ENCODE results near the gene CAV3.

DNA sequence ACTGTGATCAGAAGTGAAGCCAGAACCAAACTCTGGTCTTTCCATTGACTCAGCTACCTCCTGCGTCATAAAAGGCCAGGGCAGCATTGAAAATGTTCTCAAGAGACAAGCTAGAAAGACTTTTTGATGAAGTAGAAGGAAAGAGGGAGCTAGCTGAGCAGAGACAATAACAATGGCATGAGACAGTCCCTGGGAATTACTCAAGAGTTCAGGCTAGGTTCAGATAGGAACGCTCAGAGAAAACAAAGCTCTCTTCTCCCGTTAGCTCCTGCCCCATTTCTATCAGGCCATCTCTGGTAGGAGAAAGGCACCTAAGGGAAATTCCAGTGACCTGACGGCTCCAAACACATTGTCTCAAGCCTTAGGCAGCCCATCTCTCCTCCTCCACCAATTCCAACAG, 42.8 kb downstream of the CAV3 start:
- TF ChIP-seq TCF7L2 (IDR thresholded peaks at IDR 0.05; ENCODE audit: borderline replicate concordance, extremely low read depth, insufficient read depth, insufficient read length) (no peak), POLR2A (IDR thresholded peaks at IDR 0.05; ENCODE audit: borderline replicate concordance, extremely low read depth, insufficient read depth, insufficient read length) (no peak), YY1 (IDR thresholded peaks at IDR 0.05; ENCODE audit: extremely low read depth, insufficient replicate concordance, low read depth, low read length) (no peak), CBX3 (IDR thresholded peaks at IDR 0.05; ENCODE audit: low read depth) (no peak), SP1 (IDR thresholded peaks at IDR 0.05; ENCODE audit: low read depth) (no peak), POLR2AphosphoS5 (IDR thresholded peaks at IDR 0.05; ENCODE audit: low read depth, low read length) (no peak)
- TF ChIP-seq, protein P1, sequence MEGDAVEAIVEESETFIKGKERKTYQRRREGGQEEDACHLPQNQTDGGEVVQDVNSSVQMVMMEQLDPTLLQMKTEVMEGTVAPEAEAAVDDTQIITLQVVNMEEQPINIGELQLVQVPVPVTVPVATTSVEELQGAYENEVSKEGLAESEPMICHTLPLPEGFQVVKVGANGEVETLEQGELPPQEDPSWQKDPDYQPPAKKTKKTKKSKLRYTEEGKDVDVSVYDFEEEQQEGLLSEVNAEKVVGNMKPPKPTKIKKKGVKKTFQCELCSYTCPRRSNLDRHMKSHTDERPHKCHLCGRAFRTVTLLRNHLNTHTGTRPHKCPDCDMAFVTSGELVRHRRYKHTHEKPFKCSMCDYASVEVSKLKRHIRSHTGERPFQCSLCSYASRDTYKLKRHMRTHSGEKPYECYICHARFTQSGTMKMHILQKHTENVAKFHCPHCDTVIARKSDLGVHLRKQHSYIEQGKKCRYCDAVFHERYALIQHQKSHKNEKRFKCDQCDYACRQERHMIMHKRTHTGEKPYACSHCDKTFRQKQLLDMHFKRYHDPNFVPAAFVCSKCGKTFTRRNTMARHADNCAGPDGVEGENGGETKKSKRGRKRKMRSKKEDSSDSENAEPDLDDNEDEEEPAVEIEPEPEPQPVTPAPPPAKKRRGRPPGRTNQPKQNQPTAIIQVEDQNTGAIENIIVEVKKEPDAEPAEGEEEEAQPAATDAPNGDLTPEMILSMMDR (IDR thresholded peaks at IDR 0.05 in 2 of 3, conservative IDR thresholded peaks at IDR 0.05 in 1 of 3; ENCODE audit: borderline replicate concordance in 1 of 3, insufficient read depth in 1 of 3, low read depth in 2 of 3, low read length in 2 of 3): no peak
- TF ChIP-seq, protein P2, sequence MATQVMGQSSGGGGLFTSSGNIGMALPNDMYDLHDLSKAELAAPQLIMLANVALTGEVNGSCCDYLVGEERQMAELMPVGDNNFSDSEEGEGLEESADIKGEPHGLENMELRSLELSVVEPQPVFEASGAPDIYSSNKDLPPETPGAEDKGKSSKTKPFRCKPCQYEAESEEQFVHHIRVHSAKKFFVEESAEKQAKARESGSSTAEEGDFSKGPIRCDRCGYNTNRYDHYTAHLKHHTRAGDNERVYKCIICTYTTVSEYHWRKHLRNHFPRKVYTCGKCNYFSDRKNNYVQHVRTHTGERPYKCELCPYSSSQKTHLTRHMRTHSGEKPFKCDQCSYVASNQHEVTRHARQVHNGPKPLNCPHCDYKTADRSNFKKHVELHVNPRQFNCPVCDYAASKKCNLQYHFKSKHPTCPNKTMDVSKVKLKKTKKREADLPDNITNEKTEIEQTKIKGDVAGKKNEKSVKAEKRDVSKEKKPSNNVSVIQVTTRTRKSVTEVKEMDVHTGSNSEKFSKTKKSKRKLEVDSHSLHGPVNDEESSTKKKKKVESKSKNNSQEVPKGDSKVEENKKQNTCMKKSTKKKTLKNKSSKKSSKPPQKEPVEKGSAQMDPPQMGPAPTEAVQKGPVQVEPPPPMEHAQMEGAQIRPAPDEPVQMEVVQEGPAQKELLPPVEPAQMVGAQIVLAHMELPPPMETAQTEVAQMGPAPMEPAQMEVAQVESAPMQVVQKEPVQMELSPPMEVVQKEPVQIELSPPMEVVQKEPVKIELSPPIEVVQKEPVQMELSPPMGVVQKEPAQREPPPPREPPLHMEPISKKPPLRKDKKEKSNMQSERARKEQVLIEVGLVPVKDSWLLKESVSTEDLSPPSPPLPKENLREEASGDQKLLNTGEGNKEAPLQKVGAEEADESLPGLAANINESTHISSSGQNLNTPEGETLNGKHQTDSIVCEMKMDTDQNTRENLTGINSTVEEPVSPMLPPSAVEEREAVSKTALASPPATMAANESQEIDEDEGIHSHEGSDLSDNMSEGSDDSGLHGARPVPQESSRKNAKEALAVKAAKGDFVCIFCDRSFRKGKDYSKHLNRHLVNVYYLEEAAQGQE (IDR thresholded peaks at IDR 0.05; ENCODE audit: low read depth): no peak
- TF ChIP-seq, protein P3, sequence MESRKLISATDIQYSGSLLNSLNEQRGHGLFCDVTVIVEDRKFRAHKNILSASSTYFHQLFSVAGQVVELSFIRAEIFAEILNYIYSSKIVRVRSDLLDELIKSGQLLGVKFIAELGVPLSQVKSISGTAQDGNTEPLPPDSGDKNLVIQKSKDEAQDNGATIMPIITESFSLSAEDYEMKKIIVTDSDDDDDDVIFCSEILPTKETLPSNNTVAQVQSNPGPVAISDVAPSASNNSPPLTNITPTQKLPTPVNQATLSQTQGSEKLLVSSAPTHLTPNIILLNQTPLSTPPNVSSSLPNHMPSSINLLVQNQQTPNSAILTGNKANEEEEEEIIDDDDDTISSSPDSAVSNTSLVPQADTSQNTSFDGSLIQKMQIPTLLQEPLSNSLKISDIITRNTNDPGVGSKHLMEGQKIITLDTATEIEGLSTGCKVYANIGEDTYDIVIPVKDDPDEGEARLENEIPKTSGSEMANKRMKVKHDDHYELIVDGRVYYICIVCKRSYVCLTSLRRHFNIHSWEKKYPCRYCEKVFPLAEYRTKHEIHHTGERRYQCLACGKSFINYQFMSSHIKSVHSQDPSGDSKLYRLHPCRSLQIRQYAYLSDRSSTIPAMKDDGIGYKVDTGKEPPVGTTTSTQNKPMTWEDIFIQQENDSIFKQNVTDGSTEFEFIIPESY (IDR thresholded peaks at IDR 0.05; ENCODE audit: extremely low read depth, insufficient replicate concordance, low read length): no peak
